K562 (cell line): ENCODE data around the gene PPIF. TPM values are rescaled to one million over a fixed set of nuclear protein-coding genes. Genes with fewer than 3 reads are reported as not detected.

Experiments used
- ADNP ChIP-seq: fragments of 200-800 bp; sonication (Bioruptor generic); IDR thresholded peaks from 2 replicates; pipeline ENCODE4 v1.6.1; 2016; ENCODE audit warnings: missing genetic modification characterization, missing compliant biosample characterization
- CEBPB ChIP-seq: fragments of 450-650 bp; IDR thresholded peaks from 2 replicates; pipeline ENCODE4 v1.6.1; 2016; ENCODE audit warnings: missing genetic modification characterization, missing compliant biosample characterization
- FIP1L1 ChIP-seq: fragments of 200-400 bp; formaldehyde crosslinking; IDR thresholded peaks from 2 replicates; pipeline ENCODE4 v1.6.1; 2018; ENCODE audit warnings: mild to moderate bottlenecking, low read depth, low read length; ENCODE audit not compliant: poor library complexity, severe bottlenecking
- GATA2 ChIP-seq: sonication (generic); formaldehyde crosslinking; IDR thresholded peaks from 2 replicates; pipeline ENCODE4 v1.4.0; 2020; ENCODE audit warnings: mild to moderate bottlenecking, missing genetic modification reagents
- MEIS2 ChIP-seq: fragments of 450-650 bp; IDR thresholded peaks from 2 replicates; pipeline ENCODE4 v1.6.1; 2014; ENCODE audit warnings: mild to moderate bottlenecking; ENCODE audit not compliant: partially characterized antibody
- MYC ChIP-seq, 2 experiments: fragments of 250-450 bp in 1 of 2; sonication (Bioruptor Pico) in 1 of 2; IDR thresholded peaks; 2 replicates each; pipeline versions ENCODE4 v1.5.1 to v1.6.1; 2012 to 2021; ENCODE audit warnings: low read depth in 2 of 2, borderline replicate concordance in 1 of 2, improper control_type of control experiment in 1 of 2, low read length in 1 of 2, mild to moderate bottlenecking in 1 of 2, moderate library complexity in 1 of 2
- NCOA6 ChIP-seq: fragments of 450-650 bp; IDR thresholded peaks from 2 replicates; pipeline ENCODE4 v1.6.1; 2017; ENCODE audit warnings: mild to moderate bottlenecking
- SMARCA5 ChIP-seq: fragments of 450-650 bp; IDR thresholded peaks from 2 replicates; pipeline ENCODE4 v1.6.1; 2016
- SNAPC5 ChIP-seq: fragments of 250-450 bp; sonication (Bioruptor Pico); IDR thresholded peaks from 2 replicates; pipeline ENCODE4 v1.8.0; 2021; ENCODE audit warnings: moderate library complexity, mild to moderate bottlenecking, inconsistent platforms
- SRSF3 ChIP-seq: fragments of 200-400 bp; formaldehyde crosslinking; IDR thresholded peaks from 2 replicates; pipeline ENCODE4 v1.6.1; 2016; ENCODE audit warnings: mild to moderate bottlenecking, low read length, moderate library complexity; ENCODE audit not compliant: insufficient read depth
- STAG1 ChIP-seq: sonication (generic); formaldehyde crosslinking; IDR thresholded peaks from 2 replicates; pipeline ENCODE4 v1.5.0; 2020; ENCODE audit warnings: missing genetic modification reagents, borderline replicate concordance
- THRB ChIP-seq: fragments of 450-650 bp; formaldehyde crosslinking; conservative IDR thresholded peaks from 2 replicates; pipeline ENCODE4 v1.4.0; 2022; ENCODE audit warnings: mild to moderate bottlenecking, missing genetic modification characterization
- ZNF311 ChIP-seq: fragments of 250-450 bp; sonication (Bioruptor Pico); IDR thresholded peaks from 2 replicates; pipeline ENCODE4 v1.4.0; 2020; ENCODE audit warnings: mild to moderate bottlenecking, moderate library complexity
- ZNF609 ChIP-seq: sonication (generic); formaldehyde crosslinking; IDR thresholded peaks from 2 replicates; pipeline ENCODE4 v1.8.1; 2023; ENCODE audit warnings: missing genetic modification reagents, mild to moderate bottlenecking, borderline replicate concordance
- ZNF668 ChIP-seq: fragments of 250-450 bp; sonication (Bioruptor Pico); IDR thresholded peaks from 2 replicates; pipeline ENCODE4 v1.8.0; 2022; ENCODE audit warnings: mild to moderate bottlenecking, inconsistent platforms
- ZNF707 ChIP-seq: fragments of 250-450 bp; sonication (Bioruptor Pico); conservative IDR thresholded peaks from 2 replicates; pipeline ENCODE4 v1.8.0; 2022; ENCODE audit warnings: inconsistent platforms, mild to moderate bottlenecking, moderate library complexity
- polyA plus RNA-seq, 8 experiments: library from polyadenylated mRNA; depleted of rRNA in 4 of 8; stranded (reverse) in 5 of 8; unstranded in 3 of 8; fragments of >200 nt; fragmentation: Nextera tagmentation in 2 of 8; fragmentation: Illumina TruSeq in 1 of 8; extraction: Ambion mirVana in 2 of 8; extraction: Trizol in 1 of 8; gene quantifications; 2 replicates each; pipeline versions ENCODE4 v1.2.1 to v1.2.3, GENCODE V29; 2011 to 2014; ENCODE audit warnings: inconsistent platforms in 1 of 8, missing spikeins in 1 of 8
- total RNA-seq, 7 experiments: library from RNA; depleted of rRNA in 6 of 7; stranded (reverse); fragments of >200 nt in 6 of 7; fragmentation: Illumina TruSeq in 2 of 7; extraction: Trizol in 2 of 7; gene quantifications; 2 replicates each; pipeline versions ENCODE4 v1.2.1 to v1.2.3, GENCODE V29; 2011 to 2021; ENCODE audit warnings: low replicate concordance in 1 of 7
- TF ChIP-seq, protein P1 (sequence below): fragments of 200-800 bp; sonication (Bioruptor generic); IDR thresholded peaks from 2 replicates; pipeline ENCODE4 v1.6.1; 2017; ENCODE audit warnings: missing genetic modification characterization, missing compliant biosample characterization
- TF ChIP-seq, protein P2 (sequence below): fragments of 450-650 bp; formaldehyde crosslinking; IDR thresholded peaks from 2 replicates; pipeline ENCODE4 v1.4.0; 2020; ENCODE audit warnings: mild to moderate bottlenecking, moderate library complexity

The PPIF gene
- total and polyA plus RNA-seq, 9 of the 15 experiments (the other 6 are each of a cell fraction or from before 2014, with no cell fraction given) = 40.9 to 287 (median 117) TPM

GRCh38 chr10:79347226-79347893 is at the start of gene PPIF (continued):
- TF ChIP-seq ZNF609 (CRISPR knock-in tag) (peak; percentile 76; the same call in 1 of the 2 replicates), ZNF707 (CRISPR knock-in tag) (no peak), THRB (no peak), MYC (IDR thresholded peaks at IDR 0.05; ENCODE audit: low read depth, low read length) (no peak), MYC (CRISPR knock-in tag; IDR thresholded peaks at IDR 0.05; ENCODE audit: borderline replicate concordance, low read depth) (no peak), STAG1 (CRISPR knock-in tag) (peak; percentile 33; the same call in 1 of the 2 replicates), ZNF668 (CRISPR knock-in tag) (no peak), SNAPC5 (CRISPR knock-in tag) (no peak), FIP1L1 (peak; percentile 47), ADNP (tag) (no peak), ZNF311 (CRISPR knock-in tag) (0 out of 2 replicates have a peak, but pooled peaks have one; percentile 13), CEBPB (tag) (no peak), MEIS2 (peak; percentile 68), NCOA6 (no peak), GATA2 (CRISPR knock-in tag) (no peak), SRSF3 (peak; percentile 75; the same call in 1 of the 2 replicates), SMARCA5 (no peak)
- TF ChIP-seq, protein P1, sequence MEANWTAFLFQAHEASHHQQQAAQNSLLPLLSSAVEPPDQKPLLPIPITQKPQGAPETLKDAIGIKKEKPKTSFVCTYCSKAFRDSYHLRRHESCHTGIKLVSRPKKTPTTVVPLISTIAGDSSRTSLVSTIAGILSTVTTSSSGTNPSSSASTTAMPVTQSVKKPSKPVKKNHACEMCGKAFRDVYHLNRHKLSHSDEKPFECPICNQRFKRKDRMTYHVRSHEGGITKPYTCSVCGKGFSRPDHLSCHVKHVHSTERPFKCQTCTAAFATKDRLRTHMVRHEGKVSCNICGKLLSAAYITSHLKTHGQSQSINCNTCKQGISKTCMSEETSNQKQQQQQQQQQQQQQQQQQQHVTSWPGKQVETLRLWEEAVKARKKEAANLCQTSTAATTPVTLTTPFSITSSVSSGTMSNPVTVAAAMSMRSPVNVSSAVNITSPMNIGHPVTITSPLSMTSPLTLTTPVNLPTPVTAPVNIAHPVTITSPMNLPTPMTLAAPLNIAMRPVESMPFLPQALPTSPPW (CRISPR knock-in tag) = peak; percentile 23; the same call in 1 of the 2 replicates
- TF ChIP-seq, protein P2, sequence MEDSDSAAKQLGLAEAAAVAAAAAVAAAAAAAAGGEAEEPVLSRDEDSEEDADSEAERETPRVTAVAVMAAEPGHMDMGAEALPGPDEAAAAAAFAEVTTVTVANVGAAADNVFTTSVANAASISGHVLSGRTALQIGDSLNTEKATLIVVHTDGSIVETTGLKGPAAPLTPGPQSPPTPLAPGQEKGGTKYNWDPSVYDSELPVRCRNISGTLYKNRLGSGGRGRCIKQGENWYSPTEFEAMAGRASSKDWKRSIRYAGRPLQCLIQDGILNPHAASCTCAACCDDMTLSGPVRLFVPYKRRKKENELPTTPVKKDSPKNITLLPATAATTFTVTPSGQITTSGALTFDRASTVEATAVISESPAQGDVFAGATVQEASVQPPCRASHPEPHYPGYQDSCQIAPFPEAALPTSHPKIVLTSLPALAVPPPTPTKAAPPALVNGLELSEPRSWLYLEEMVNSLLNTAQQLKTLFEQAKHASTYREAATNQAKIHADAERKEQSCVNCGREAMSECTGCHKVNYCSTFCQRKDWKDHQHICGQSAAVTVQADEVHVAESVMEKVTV (CRISPR knock-in tag) = peak; percentile 46; the same call in 1 of the 2 replicates
